SK-N-SH (cell line): Measurements from ENCODE around the gene PSKH1. TPM values are rescaled to one million over a fixed set of nuclear protein-coding genes. Genes with fewer than 3 reads are reported as not detected.

Experiments used
- CTCF ChIA-PET: fragments of 300-600, 350-600 bp; formaldehyde crosslinking; extraction: SDS; loops from one replicate; lab custom pipeline; 2021; lab: Yijun Ruan, JAX
- POLR2A ChIA-PET: fragments of 350-600 bp; sonication (Branson Sonifier 250); formaldehyde crosslinking; extraction: SDS; loops from one replicate; lab custom pipeline; 2020; ENCODE audit warnings: antibody characterized with exemption, inconsistent platforms; lab: Yijun Ruan, JAX
- DNase-seq: peaks from one replicate; pipeline ENCODE4 v3.0.0; 2012
- H2AFZ ChIP-seq: fragments of 200-600 bp; sonication (generic); 2 replicates; pipeline ENCODE4 v1.8.1; 2016; ENCODE audit warnings: antibody characterized with exemption, mild to moderate bottlenecking, low read depth
- H3F3A ChIP-seq: fragments of 200-600 bp; sonication (generic); replicated peaks from 2 replicates; pipeline ENCODE3; 2016; ENCODE audit warnings: antibody characterized with exemption, mild to moderate bottlenecking; ENCODE audit not compliant: insufficient read depth
- H3K27ac ChIP-seq, 2 experiments: fragments of 200-500 bp in 1 of 2; fragments of 200-600 bp in 1 of 2; sonication (Bioruptor generic) in 1 of 2; sonication (generic), shearing (Covaris generic) in 1 of 2; 2 replicates each; pipeline versions ENCODE4 v1.5.1 to v1.6.1; 2014 to 2016; ENCODE audit warnings: low read depth in 2 of 2, inconsistent platforms in 1 of 2, low read length in 1 of 2, mild to moderate bottlenecking in 1 of 2, mixed read lengths in 1 of 2
- H3K27me3 ChIP-seq: fragments of 200-600 bp; sonication (generic), shearing (Covaris generic); 2 replicates; pipeline ENCODE4 v1.6.1; 2016; ENCODE audit warnings: mixed run types; ENCODE audit not compliant: insufficient read depth
- H3K36me3 ChIP-seq, 2 experiments: fragments of 200-500 bp in 1 of 2; fragments of 200-600 bp in 1 of 2; sonication (Bioruptor generic) in 1 of 2; sonication (generic) in 1 of 2; replicated peaks in 1 of 2; 2 replicates each; pipeline versions ENCODE3 to v1.5.1; 2014 to 2016; ENCODE audit warnings: low read length in 1 of 2, mild to moderate bottlenecking in 1 of 2; ENCODE audit not compliant: insufficient read depth in 2 of 2, control insufficient read depth in 1 of 2
- H3K4me1 ChIP-seq, 2 experiments: fragments of 200-500 bp in 1 of 2; fragments of 200-600 bp in 1 of 2; sonication (Bioruptor generic) in 1 of 2; sonication (generic), shearing (Covaris generic) in 1 of 2; 2 replicates each; pipeline versions ENCODE4 v1.5.1 to v1.6.1; 2014 to 2016; ENCODE audit warnings: low read depth in 1 of 2, low read length in 1 of 2, mixed run types in 1 of 2; ENCODE audit not compliant: insufficient read depth in 2 of 2, control insufficient read depth in 1 of 2
- H3K4me2 ChIP-seq: fragments of 200-600 bp; sonication (generic), shearing (Covaris generic); 2 replicates; pipeline ENCODE4 v1.6.1; 2017; ENCODE audit warnings: mixed run types
- H3K4me3 ChIP-seq, 2 experiments: fragments of 200-500 bp in 1 of 2; fragments of 200-600 bp in 1 of 2; sonication (Bioruptor generic) in 1 of 2; sonication (generic), shearing (Covaris generic) in 1 of 2; 2 replicates each; pipeline versions ENCODE4 v1.5.1 to v1.8.1; 2014 to 2016; ENCODE audit warnings: low read depth in 2 of 2, inconsistent platforms in 1 of 2, low read length in 1 of 2, mild to moderate bottlenecking in 1 of 2, mixed read lengths in 1 of 2, moderate library complexity in 1 of 2
- H3K79me2 ChIP-seq: fragments of 200-600 bp; sonication (generic); 2 replicates; pipeline ENCODE4 v1.8.1; 2017; ENCODE audit warnings: mild to moderate bottlenecking; ENCODE audit not compliant: insufficient read depth
- H3K9ac ChIP-seq: fragments of 200-600 bp; sonication (generic); 2 replicates; pipeline ENCODE4 v1.6.1; 2017; ENCODE audit warnings: mixed run types
- H3K9me2 ChIP-seq: fragments of 200-600 bp; sonication (generic); 2 replicates; pipeline ENCODE4 v1.6.1; 2017; ENCODE audit warnings: mixed run types
- H3K9me3 ChIP-seq: fragments of 200-600 bp; sonication (generic); 2 replicates; pipeline ENCODE4 v1.6.1; 2017; ENCODE audit warnings: mixed run types, mild to moderate bottlenecking, moderate library complexity
- H4K20me1 ChIP-seq: fragments of 200-600 bp; sonication (generic); 2 replicates; pipeline ENCODE4 v1.6.1; 2017; ENCODE audit warnings: mild to moderate bottlenecking, mixed run types; ENCODE audit not compliant: insufficient read depth
- EZH2phosphoT487 ChIP-seq: fragments of 200-600 bp; sonication (generic); IDR thresholded peaks from 2 replicates; pipeline ENCODE4 v1.6.1; 2017; ENCODE audit warnings: low read depth, mixed run types, mild to moderate bottlenecking, antibody characterized with exemption, moderate library complexity, borderline replicate concordance
- FOSL2 ChIP-seq: IDR thresholded peaks from 2 replicates; pipeline ENCODE4 v1.4.0; 2012; ENCODE audit warnings: low read depth, mild to moderate bottlenecking, moderate library complexity, borderline replicate concordance
- FOXJ3 ChIP-seq: sonication (generic); formaldehyde crosslinking; IDR thresholded peaks from 2 replicates; pipeline ENCODE4 v1.5.1; 2020; ENCODE audit warnings: mild to moderate bottlenecking, missing genetic modification reagents
- FOXM1 ChIP-seq: IDR thresholded peaks from 2 replicates; pipeline ENCODE4 v1.4.0; 2012; ENCODE audit warnings: low read depth, mild to moderate bottlenecking
- GABPA ChIP-seq: IDR thresholded peaks from 2 replicates; pipeline ENCODE4 v1.4.0; 2012; ENCODE audit warnings: low read depth, mild to moderate bottlenecking
- JUND ChIP-seq: IDR thresholded peaks from 2 replicates; pipeline ENCODE4 v1.4.0; 2012
- NFIC ChIP-seq: IDR thresholded peaks from 2 replicates; pipeline ENCODE4 v1.4.0; 2012; ENCODE audit warnings: borderline replicate concordance
- NRF1 ChIP-seq: IDR thresholded peaks from 2 replicates; pipeline ENCODE4 v1.6.1; 2012; ENCODE audit warnings: low read depth, mild to moderate bottlenecking, low read length
- POLR2AphosphoS5 ChIP-seq: IDR thresholded peaks from 2 replicates; pipeline ENCODE4 v1.6.1; 2012; ENCODE audit warnings: low read depth, low read length
- RAD21 ChIP-seq: IDR thresholded peaks from 2 replicates; pipeline ENCODE4 v1.6.1; 2012; ENCODE audit warnings: mild to moderate bottlenecking, low read length
- RCOR1 ChIP-seq: fragments of 150-350 bp; IDR thresholded peaks from 2 replicates; pipeline ENCODE4 v1.6.1; 2017; ENCODE audit warnings: antibody characterized with exemption, low read length
- RFX5 ChIP-seq: IDR thresholded peaks from 2 replicates; pipeline ENCODE4 v1.6.1; 2012; ENCODE audit warnings: mild to moderate bottlenecking, improper control_type of control experiment, low read length
- RXRA ChIP-seq: IDR thresholded peaks from 2 replicates; pipeline ENCODE4 v1.4.0; 2012; ENCODE audit warnings: low read depth, mild to moderate bottlenecking, borderline replicate concordance
- SIN3A ChIP-seq: IDR thresholded peaks from 2 replicates; pipeline ENCODE4 v1.6.1; 2012; ENCODE audit warnings: low read depth, mild to moderate bottlenecking, low read length, moderate library complexity, borderline replicate concordance
- TAF1 ChIP-seq: IDR thresholded peaks from 2 replicates; pipeline ENCODE4 v1.6.1; 2012; ENCODE audit warnings: low read depth, mild to moderate bottlenecking, low read length, moderate library complexity, borderline replicate concordance
- TCF12 ChIP-seq: IDR thresholded peaks from 2 replicates; pipeline ENCODE4 v1.4.0; 2012
- WGBS: methylation state at CpG from one replicate; pipeline ENCODE4 v1.1.6; 2017; ENCODE audit warnings: low lambda C conversion rate; 5-methylcytosine and 5-hydroxymethylcytosine counted together
- polyA plus RNA-seq, 3 experiments: library from polyadenylated mRNA; depleted of rRNA; stranded (reverse); fragments of >200 nt; gene quantifications; 2 replicates each; pipeline ENCODE4 v1.2.3, GENCODE V29; 2012
- TF ChIP-seq, protein P1 (sequence below): IDR thresholded peaks from 2 replicates; pipeline ENCODE4 v1.6.1; 2012; ENCODE audit warnings: mild to moderate bottlenecking, low read depth, low read length, moderate library complexity
- TF ChIP-seq, protein P2 (sequence below): fragments of 150-350 bp; IDR thresholded peaks from 2 replicates; pipeline ENCODE4 v1.6.1; 2017; ENCODE audit warnings: antibody characterized with exemption, low read length, low read depth, borderline replicate concordance
- TF ChIP-seq, protein P3 (sequence below): IDR thresholded peaks from 2 replicates; pipeline ENCODE4 v1.4.0; 2012; ENCODE audit warnings: low read depth

PSKH1 gene
- polyA plus RNA-seq, 1 of the 3 experiments (the other 2 are of a cell fraction): 30.1 TPM

DNA sequence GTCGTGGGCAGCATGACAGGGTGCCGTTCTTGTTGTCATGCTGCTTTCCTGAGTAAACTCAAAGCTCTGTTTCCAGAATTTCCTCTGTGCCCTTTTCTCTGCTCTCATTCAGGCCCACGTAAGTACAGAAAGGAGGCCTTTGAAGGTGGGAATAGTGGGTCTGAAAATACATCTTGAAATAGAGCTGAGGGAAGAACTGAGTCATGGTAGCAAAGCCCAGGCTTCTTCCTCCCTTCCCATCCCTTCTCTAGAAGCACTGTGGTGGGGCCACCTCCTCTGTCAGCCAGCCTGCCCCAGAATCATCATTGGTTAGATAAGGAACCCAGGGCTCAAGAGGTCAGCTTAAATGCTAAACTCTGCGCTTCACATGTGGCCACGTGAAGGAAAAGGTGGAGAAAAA, 29.2 kb downstream of the PSKH1 start:
- no peak for DNase-seq
- Histone ChIP-seq H3F3A (peaks cover 12% of the 10 kb centered on the region), H3K9ac (no peak overlapping the region), H2AFZ (no peak overlapping the region), H4K20me1 (peaks cover 31% of the 10 kb centered on the region), H3K4me1 (peaks cover 6 to 41% of the 10 kb centered on the region in 2 experiments; a peak in 2 of 4 replicates), H3K27ac (peak overlapping the region in 1 of 2 experiments; percentile 65; a peak in 1 of 4 replicates), H3K9me2 (no peaks in the 10 kb centered on the region), H3K79me2 (peaks cover 28% of the 10 kb centered on the region), H3K4me3 (no peak overlapping the region), H3K9me3 (no peaks in the 10 kb centered on the region), H3K36me3 (peaks cover 0 to 19% of the 10 kb centered on the region in 2 experiments), H3K4me2 (no peak overlapping the region), H3K27me3 (no peaks in the 10 kb centered on the region)
- TF ChIP-seq, protein P1, sequence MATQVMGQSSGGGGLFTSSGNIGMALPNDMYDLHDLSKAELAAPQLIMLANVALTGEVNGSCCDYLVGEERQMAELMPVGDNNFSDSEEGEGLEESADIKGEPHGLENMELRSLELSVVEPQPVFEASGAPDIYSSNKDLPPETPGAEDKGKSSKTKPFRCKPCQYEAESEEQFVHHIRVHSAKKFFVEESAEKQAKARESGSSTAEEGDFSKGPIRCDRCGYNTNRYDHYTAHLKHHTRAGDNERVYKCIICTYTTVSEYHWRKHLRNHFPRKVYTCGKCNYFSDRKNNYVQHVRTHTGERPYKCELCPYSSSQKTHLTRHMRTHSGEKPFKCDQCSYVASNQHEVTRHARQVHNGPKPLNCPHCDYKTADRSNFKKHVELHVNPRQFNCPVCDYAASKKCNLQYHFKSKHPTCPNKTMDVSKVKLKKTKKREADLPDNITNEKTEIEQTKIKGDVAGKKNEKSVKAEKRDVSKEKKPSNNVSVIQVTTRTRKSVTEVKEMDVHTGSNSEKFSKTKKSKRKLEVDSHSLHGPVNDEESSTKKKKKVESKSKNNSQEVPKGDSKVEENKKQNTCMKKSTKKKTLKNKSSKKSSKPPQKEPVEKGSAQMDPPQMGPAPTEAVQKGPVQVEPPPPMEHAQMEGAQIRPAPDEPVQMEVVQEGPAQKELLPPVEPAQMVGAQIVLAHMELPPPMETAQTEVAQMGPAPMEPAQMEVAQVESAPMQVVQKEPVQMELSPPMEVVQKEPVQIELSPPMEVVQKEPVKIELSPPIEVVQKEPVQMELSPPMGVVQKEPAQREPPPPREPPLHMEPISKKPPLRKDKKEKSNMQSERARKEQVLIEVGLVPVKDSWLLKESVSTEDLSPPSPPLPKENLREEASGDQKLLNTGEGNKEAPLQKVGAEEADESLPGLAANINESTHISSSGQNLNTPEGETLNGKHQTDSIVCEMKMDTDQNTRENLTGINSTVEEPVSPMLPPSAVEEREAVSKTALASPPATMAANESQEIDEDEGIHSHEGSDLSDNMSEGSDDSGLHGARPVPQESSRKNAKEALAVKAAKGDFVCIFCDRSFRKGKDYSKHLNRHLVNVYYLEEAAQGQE: no peak
- TF ChIP-seq TCF12: no peak
- TF ChIP-seq, protein P2, sequence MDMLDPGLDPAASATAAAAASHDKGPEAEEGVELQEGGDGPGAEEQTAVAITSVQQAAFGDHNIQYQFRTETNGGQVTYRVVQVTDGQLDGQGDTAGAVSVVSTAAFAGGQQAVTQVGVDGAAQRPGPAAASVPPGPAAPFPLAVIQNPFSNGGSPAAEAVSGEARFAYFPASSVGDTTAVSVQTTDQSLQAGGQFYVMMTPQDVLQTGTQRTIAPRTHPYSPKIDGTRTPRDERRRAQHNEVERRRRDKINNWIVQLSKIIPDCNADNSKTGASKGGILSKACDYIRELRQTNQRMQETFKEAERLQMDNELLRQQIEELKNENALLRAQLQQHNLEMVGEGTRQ: no peak
- TF ChIP-seq GABPA: no peak
- no peak for TF ChIP-seq RCOR1
- no peak for TF ChIP-seq RAD21
- TF ChIP-seq NRF1: no peak
- no peak for TF ChIP-seq JUND
- no peak for TF ChIP-seq FOXM1
- TF ChIP-seq POLR2AphosphoS5: no peak
- TF ChIP-seq TAF1: no peak
- TF ChIP-seq NFIC: no peak
- TF ChIP-seq RFX5: no peak
- TF ChIP-seq RXRA: no peak
- no peak for TF ChIP-seq FOSL2
- TF ChIP-seq, protein P3, sequence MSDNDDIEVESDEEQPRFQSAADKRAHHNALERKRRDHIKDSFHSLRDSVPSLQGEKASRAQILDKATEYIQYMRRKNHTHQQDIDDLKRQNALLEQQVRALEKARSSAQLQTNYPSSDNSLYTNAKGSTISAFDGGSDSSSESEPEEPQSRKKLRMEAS: no peak
- TF ChIP-seq FOXJ3: no peak
- no peak for TF ChIP-seq SIN3A
- TF ChIP-seq EZH2phosphoT487: no peak
- ChIA-PET POLR2A (interaction anchor here (0.6 to 1.0 kb wide), 2 partner anchors 13 to 23 kb away, joined by 3 to 5 read pairs; no protein-coding TSS in a partner anchor), CTCF (interaction anchor here (1.0 to 28.1 kb wide), 5 partner anchors 12 to 106 kb away, joined by 3 to 564 read pairs (median 7); partner anchors contain the start of genes EDC4, NRN1L and PSKH1)
- 85% methylated on average over 5 of the region's 5 CpGs for WGBS
